HepG2 (cell line): ENCODE results near the gene CHD9NB. TPM values are rescaled to one million over a fixed set of nuclear protein-coding genes. Genes with fewer than 3 reads are reported as not detected.

Source experiments
- AHR ChIP-seq: IDR thresholded peaks from 2 replicates; pipeline ENCODE4 v1.6.1; 2018; ENCODE audit warnings: missing genetic modification reagents, missing compliant biosample characterization
- ARID2 ChIP-seq: sonication (generic); formaldehyde crosslinking; IDR thresholded peaks from 2 replicates; pipeline ENCODE4 v1.8.1; 2022; ENCODE audit warnings: mild to moderate bottlenecking, missing genetic modification reagents, borderline replicate concordance
- HMG20A ChIP-seq: IDR thresholded peaks from 2 replicates; pipeline ENCODE4 v1.6.1; 2016; ENCODE audit warnings: borderline replicate concordance
- JUN ChIP-seq: sonication (generic); formaldehyde crosslinking; IDR thresholded peaks from 2 replicates; pipeline ENCODE4 v1.4.0; 2020; ENCODE audit warnings: mild to moderate bottlenecking, missing genetic modification reagents
- KLF16 ChIP-seq, 2 experiments: sonication (generic) in 1 of 2; formaldehyde crosslinking in 1 of 2; IDR thresholded peaks; 2 replicates each; pipeline versions ENCODE4 v1.6.1 to v1.8.0; 2016 to 2023; ENCODE audit warnings: missing genetic modification reagents in 2 of 2, missing compliant biosample characterization in 1 of 2
- NCOR1 ChIP-seq: fragments of 200-600 bp; sonication (generic); IDR thresholded peaks from 2 replicates; pipeline ENCODE4 v1.7.0; 2017; ENCODE audit warnings: antibody characterized with exemption, low read length, borderline replicate concordance
- NPAS2 ChIP-seq: sonication (generic); formaldehyde crosslinking; IDR thresholded peaks from 2 replicates; pipeline ENCODE4 v1.8.0; 2022; ENCODE audit warnings: mild to moderate bottlenecking, missing genetic modification reagents, borderline replicate concordance
- NR2F1 ChIP-seq, 2 experiments: fragments of 450-650 bp in 1 of 2; formaldehyde crosslinking in 1 of 2; IDR thresholded peaks; 2 replicates each; pipeline versions ENCODE4 v1.5.0 to v1.6.1; 2016 to 2020; ENCODE audit warnings: mild to moderate bottlenecking in 1 of 2, missing compliant biosample characterization in 1 of 2, missing genetic modification reagents in 1 of 2, moderate library complexity in 1 of 2
- PHF20 ChIP-seq: sonication (generic); formaldehyde crosslinking; IDR thresholded peaks from 2 replicates; pipeline ENCODE4 v1.5.0; 2020; ENCODE audit warnings: mild to moderate bottlenecking, missing genetic modification reagents
- PRDM10 ChIP-seq: sonication (generic); formaldehyde crosslinking; IDR thresholded peaks from 2 replicates; pipeline ENCODE4 v1.4.0; 2020; ENCODE audit warnings: low read depth, missing genetic modification reagents
- RBFOX2 ChIP-seq: fragments of 200-400 bp; formaldehyde crosslinking; IDR thresholded peaks from 2 replicates; pipeline ENCODE4 v1.6.1; 2017; ENCODE audit warnings: low read depth, mild to moderate bottlenecking, low read length
- REPIN1 ChIP-seq: sonication (generic); formaldehyde crosslinking; IDR thresholded peaks from 2 replicates; pipeline ENCODE4 v1.8.0; 2022; ENCODE audit warnings: missing genetic modification reagents, low read depth, mild to moderate bottlenecking, borderline replicate concordance
- SKI ChIP-seq: fragments of 450-650 bp; IDR thresholded peaks from one replicate; pipeline ENCODE4 v1.6.1; 2018; ENCODE audit warnings: mild to moderate bottlenecking; ENCODE audit not compliant: partially characterized antibody
- SMYD3 ChIP-seq: sonication (generic); formaldehyde crosslinking; IDR thresholded peaks from 2 replicates; pipeline ENCODE4 v1.8.1; 2023; ENCODE audit warnings: mild to moderate bottlenecking, missing genetic modification reagents
- THYN1 ChIP-seq: sonication (generic); formaldehyde crosslinking; IDR thresholded peaks from 2 replicates; pipeline ENCODE4 v1.8.1; 2023; ENCODE audit warnings: low read depth, mild to moderate bottlenecking, moderate library complexity, missing genetic modification reagents, borderline replicate concordance
- ZMYM3 ChIP-seq: sonication (generic); formaldehyde crosslinking; IDR thresholded peaks from 2 replicates; pipeline ENCODE4 v1.5.1; 2020; ENCODE audit warnings: mild to moderate bottlenecking, missing genetic modification reagents
- ZNF33A ChIP-seq: sonication (generic); formaldehyde crosslinking; IDR thresholded peaks from 2 replicates; pipeline ENCODE4 v1.5.1; 2020; ENCODE audit warnings: missing genetic modification reagents, mild to moderate bottlenecking, moderate library complexity, borderline replicate concordance
- ZNF484 ChIP-seq: sonication (generic); formaldehyde crosslinking; IDR thresholded peaks from 2 replicates; pipeline ENCODE4 v1.5.1; 2020; ENCODE audit warnings: mild to moderate bottlenecking, low read depth, missing genetic modification reagents, borderline replicate concordance
- ZNF550 ChIP-seq: sonication (generic); formaldehyde crosslinking; IDR thresholded peaks from 2 replicates; pipeline ENCODE4 v1.4.0; 2020; ENCODE audit warnings: mild to moderate bottlenecking, missing genetic modification reagents, borderline replicate concordance
- ZNF598 ChIP-seq: sonication (generic); formaldehyde crosslinking; IDR thresholded peaks from 2 replicates; pipeline ENCODE4 v1.5.1; 2020; ENCODE audit warnings: mild to moderate bottlenecking, missing genetic modification reagents, borderline replicate concordance
- ZNF703 ChIP-seq: sonication (generic); formaldehyde crosslinking; IDR thresholded peaks from 2 replicates; pipeline ENCODE4 v1.5.1; 2020; ENCODE audit warnings: missing genetic modification reagents, mild to moderate bottlenecking, moderate library complexity, borderline replicate concordance
- ZSCAN31 ChIP-seq: sonication (generic); formaldehyde crosslinking; IDR thresholded peaks from 2 replicates; pipeline ENCODE4 v1.5.0; 2020; ENCODE audit warnings: low read depth, mild to moderate bottlenecking, missing genetic modification reagents
- polyA plus RNA-seq, 8 experiments: library from polyadenylated mRNA; depleted of rRNA in 3 of 8; stranded (reverse) in 7 of 8; unstranded in 1 of 8; fragments of >200 nt; fragmentation: Illumina TruSeq in 4 of 8; extraction: Trizol in 4 of 8; gene quantifications; 2 replicates each; pipeline versions ENCODE4 v1.2.1 to v1.2.3, GENCODE V29; 2011 to 2016; ENCODE audit warnings: low read depth in 4 of 8, missing spikeins in 1 of 8, mixed read lengths in 1 of 8; ENCODE audit not compliant: insufficient read depth in 1 of 8
- total RNA-seq, 5 experiments: library from RNA; depleted of rRNA; stranded (reverse); fragments of >200 nt; fragmentation: Illumina TruSeq; extraction: Trizol; gene quantifications; 2 replicates each; pipeline ENCODE4 v1.2.3, GENCODE V29; 2016; ENCODE audit warnings: low read depth in 1 of 5
- TF ChIP-seq, protein P1 (sequence below): sonication (generic); formaldehyde crosslinking; IDR thresholded peaks from 2 replicates; pipeline ENCODE4 v1.4.0; 2020; ENCODE audit warnings: missing genetic modification reagents, low read depth, mild to moderate bottlenecking, borderline replicate concordance
- TF ChIP-seq, protein P2 (sequence below): IDR thresholded peaks from 2 replicates; pipeline ENCODE4 v1.6.1; 2016; ENCODE audit warnings: low read depth, control low read depth

Gene CHD9NB
- total and polyA plus RNA-seq, 2 of the 13 experiments (the other 11 are each of a cell fraction or from before 2014, with no cell fraction given): 0.17 to 0.18 TPM

DNA sequence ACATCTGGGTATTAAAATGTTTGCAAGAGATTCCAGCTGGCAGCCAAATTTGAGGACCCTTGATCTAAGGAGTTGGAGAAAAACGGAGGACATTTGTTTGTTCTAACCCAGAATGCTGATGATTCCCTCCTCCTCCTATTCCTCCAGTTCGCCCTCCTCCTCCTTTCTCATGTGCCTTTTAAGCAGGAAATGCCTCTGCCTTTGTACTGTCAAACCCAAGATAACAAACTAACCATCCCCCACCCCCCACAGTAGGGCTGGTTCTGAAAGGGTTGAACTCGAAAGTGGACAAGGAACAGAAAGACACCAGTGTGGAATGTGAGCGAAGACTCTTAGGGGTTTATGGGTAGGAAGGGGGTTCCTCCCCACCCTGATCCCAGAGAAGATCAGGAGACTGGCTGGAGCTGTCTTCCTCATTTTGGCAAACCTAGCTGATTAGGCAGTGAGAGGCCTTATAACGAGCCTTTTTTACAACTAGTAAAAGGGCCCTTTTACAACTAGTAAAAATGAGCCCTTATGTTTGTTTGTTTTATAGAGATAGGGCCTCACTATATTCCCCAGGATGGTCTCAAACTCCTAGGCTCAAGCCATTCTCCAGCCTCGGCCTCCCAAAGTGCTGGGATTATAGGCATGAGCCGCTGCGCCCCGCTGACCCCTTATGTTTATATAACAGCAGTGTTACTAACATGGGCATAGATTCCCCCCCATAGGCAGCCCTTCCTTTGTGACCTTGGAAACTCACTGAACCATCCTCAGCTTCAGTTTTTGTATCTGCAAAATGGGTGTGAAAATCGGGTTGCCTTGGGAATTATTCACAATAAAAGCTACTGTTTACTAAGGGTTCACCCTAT lies 3.1 kb upstream of the CHD9NB start (continued):
- TF ChIP-seq ZNF484 (CRISPR knock-in tag) (no peak), REPIN1 (CRISPR knock-in tag) (no peak), KLF16 (CRISPR knock-in tag; IDR thresholded peaks at IDR 0.05) (0 out of 4 replicates have a peak, but pooled peaks of 1 of the 2 experiments have one; percentile 8), ZSCAN31 (no peak), PRDM10 (CRISPR knock-in tag) (no peak; the same call in 1 of the 2 replicates), NR2F1 (CRISPR knock-in tag; IDR thresholded peaks at IDR 0.05) (peak; percentile 33 to 59; a peak in 2 of 4 replicates), ARID2 (CRISPR knock-in tag) (no peak), ZMYM3 (CRISPR knock-in tag) (peak; percentile 93), SMYD3 (CRISPR knock-in tag) (no peak), RBFOX2 (no peak), ZNF33A (CRISPR knock-in tag) (no peak), ZNF550 (CRISPR knock-in tag) (no peak), AHR (CRISPR knock-in tag) (no peak), NCOR1 (no peak), ZNF598 (CRISPR knock-in tag) (no peak), NPAS2 (CRISPR knock-in tag) (no peak), ZNF703 (CRISPR knock-in tag) (no peak), THYN1 (CRISPR knock-in tag) (no peak), PHF20 (CRISPR knock-in tag) (no peak), SKI (no peak), HMG20A (CRISPR knock-in tag) (no peak), JUN (CRISPR knock-in tag) (no peak)
- TF ChIP-seq, protein P1, sequence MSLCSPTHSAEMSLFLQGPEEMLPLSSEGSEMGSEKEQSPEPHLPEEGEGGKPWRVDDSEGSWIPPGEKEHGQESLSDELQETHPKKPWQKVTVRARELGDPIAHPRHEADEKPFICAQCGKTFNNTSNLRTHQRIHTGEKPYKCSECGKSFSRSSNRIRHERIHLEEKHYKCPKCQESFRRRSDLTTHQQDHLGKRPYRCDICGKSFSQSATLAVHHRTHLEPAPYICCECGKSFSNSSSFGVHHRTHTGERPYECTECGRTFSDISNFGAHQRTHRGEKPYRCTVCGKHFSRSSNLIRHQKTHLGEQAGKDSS: no peak
- TF ChIP-seq, protein P2, sequence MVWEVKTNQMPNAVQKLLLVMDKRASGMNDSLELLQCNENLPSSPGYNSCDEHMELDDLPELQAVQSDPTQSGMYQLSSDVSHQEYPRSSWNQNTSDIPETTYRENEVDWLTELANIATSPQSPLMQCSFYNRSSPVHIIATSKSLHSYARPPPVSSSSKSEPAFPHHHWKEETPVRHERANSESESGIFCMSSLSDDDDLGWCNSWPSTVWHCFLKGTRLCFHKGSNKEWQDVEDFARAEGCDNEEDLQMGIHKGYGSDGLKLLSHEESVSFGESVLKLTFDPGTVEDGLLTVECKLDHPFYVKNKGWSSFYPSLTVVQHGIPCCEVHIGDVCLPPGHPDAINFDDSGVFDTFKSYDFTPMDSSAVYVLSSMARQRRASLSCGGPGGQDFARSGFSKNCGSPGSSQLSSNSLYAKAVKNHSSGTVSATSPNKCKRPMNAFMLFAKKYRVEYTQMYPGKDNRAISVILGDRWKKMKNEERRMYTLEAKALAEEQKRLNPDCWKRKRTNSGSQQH (CRISPR knock-in tag): no peak
